RWPE1 (cell line): Measurements from ENCODE around the gene TBC1D9B.

Source experiments
- CTCF ChIA-PET: fragments of 350-600 bp; sonication (Branson Sonifier 250); formaldehyde crosslinking; extraction: SDS; loops from one replicate; lab custom pipeline; 2021; lab: Yijun Ruan, JAX
- POLR2A ChIA-PET: fragments of 400-600 bp; formaldehyde crosslinking; extraction: SDS; loops from one replicate; lab custom pipeline; 2020; ENCODE audit warnings: antibody characterized with exemption; ENCODE audit not compliant: low non-redundant PET; lab: Yijun Ruan, JAX
- DNase-seq: peaks from one replicate; pipeline ENCODE4 v3.0.0; 2012; ENCODE audit warnings: low spot score
- H3K27ac ChIP-seq: fragments of 450-650 bp; 2 replicates; pipeline ENCODE4 v1.5.1; 2017
- TF ChIP-seq, protein P1 (sequence below): fragments of 450-650 bp; conservative IDR thresholded peaks from 2 replicates; pipeline ENCODE4 v1.5.1; 2017; ENCODE audit warnings: low read depth, mild to moderate bottlenecking

Gene TBC1D9B

DNA sequence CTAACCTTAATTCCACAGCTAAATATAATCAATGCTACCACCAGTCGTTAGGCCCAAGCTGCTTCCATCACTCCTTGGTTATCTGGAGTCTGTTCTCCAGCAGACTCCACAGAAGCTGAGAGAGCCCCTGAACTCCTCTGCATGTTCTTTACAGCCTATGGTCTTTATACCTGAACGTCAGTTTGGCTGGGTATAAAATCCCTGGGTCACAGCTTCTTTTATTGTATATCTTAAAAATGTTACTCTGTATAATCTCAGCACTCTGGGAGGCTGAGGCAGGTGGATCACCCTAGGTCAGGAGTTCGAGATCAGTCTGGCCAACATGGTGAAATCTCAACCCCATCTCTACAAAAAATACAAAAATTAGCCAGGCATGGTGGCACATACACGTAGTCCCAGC lies 25.4 kb downstream of the TBC1D9B start:
- ChIA-PET CTCF (no interaction called here), POLR2A (no interaction called here)
- H3K27ac ChIP-seq = no peak overlapping the region
- no peak for DNase-seq
- TF ChIP-seq, protein P1, sequence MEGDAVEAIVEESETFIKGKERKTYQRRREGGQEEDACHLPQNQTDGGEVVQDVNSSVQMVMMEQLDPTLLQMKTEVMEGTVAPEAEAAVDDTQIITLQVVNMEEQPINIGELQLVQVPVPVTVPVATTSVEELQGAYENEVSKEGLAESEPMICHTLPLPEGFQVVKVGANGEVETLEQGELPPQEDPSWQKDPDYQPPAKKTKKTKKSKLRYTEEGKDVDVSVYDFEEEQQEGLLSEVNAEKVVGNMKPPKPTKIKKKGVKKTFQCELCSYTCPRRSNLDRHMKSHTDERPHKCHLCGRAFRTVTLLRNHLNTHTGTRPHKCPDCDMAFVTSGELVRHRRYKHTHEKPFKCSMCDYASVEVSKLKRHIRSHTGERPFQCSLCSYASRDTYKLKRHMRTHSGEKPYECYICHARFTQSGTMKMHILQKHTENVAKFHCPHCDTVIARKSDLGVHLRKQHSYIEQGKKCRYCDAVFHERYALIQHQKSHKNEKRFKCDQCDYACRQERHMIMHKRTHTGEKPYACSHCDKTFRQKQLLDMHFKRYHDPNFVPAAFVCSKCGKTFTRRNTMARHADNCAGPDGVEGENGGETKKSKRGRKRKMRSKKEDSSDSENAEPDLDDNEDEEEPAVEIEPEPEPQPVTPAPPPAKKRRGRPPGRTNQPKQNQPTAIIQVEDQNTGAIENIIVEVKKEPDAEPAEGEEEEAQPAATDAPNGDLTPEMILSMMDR = no peak

DNA sequence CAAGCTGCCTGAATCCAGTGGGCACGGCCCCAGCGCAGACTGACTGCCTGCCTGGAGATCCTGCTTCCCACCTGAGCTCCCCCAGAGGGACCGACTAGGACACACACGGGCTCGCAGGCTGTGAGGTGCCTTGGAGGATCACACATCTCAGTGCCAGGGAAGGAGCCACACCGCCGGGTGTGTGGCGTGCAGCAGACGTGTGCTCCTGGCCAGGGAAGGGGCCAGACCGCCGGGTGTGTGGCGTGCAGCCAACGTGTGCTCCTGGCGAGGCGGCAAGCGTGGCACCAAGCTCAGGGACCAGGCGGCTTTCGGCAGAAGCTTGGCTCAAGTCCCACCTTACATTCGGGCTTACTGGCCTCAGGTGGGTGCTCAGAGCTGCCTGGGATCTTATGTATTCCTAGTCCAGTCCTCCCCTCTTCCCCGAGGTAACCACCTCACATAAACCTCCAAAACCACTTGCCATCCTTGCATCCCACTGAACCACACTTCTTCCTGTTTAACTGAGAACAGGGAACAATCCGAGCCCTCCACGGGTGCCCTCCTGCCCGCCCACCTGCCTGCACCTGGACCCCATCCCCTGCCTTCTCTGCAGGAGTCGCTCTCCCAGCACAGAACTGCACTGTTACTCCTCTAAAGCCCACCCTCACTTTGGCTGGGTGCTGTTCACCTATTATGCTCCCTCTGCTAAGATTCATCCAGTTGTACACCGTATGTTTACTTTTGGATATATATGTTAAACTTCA lies 26.7 kb downstream of the TBC1D9B start:
- no peak overlapping the region for H3K27ac ChIP-seq
- TF ChIP-seq, protein P1 = no peak
- ChIA-PET POLR2A (no interaction called here), CTCF (no interaction called here)
- no peak for DNase-seq

DNA sequence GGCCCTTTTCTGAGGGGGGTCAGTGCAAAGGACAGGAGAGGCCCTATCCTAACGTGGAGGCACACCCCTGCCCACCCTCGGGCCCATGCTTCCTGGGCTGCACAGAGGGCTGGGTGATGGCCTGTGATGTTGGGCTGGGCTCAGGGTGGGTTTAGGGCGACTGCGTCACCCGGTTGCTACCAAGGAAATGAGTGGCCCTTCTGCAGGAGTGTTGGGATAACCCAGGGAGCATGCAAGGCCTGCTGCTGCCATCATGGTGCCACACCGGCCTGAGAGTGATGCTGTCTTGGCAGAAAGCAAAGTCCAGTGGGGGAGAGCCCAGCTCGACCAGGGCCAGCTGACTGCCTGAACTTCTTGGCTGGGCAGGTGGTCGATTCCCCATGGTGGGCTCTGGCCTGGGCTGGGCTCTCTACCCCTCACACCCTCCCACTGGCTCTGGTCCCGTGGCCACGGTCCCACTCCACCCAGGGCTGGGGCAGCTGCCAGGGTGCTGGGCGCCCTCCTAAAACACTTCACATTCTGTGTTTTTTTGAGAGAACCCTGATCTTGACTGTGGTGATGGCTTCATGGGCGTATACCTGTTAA lies 27.5 kb downstream of the TBC1D9B start:
- DNase-seq = no peak
- CTCF ChIA-PET = interaction anchor here (0.5 to 0.7 kb wide), 2 partner anchors 180 to 194 kb away, joined by 3 to 4 read pairs; no protein-coding TSS in a partner anchor
- POLR2A ChIA-PET = no interaction called here
- TF ChIP-seq, protein P1 = no peak
- H3K27ac ChIP-seq = no peak overlapping the region

DNA sequence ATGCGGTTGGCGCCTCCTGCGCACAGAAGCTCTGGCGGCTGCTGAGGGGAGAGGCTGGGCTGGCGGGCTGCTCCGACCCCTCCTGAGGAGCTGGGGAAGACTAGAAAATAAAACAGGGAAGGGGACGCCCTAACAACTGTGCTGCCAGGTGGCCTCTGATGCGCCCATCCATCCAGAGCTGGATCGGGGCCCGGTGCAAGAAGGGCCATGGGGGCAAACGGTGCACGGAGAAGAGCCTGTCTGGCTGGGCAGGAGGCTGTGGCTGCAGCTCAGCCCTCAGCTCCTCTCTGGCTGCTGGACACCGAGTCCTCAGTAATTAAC lies 28.0 kb downstream of the TBC1D9B start:
- ChIA-PET CTCF (interaction anchor here (0.5 to 0.7 kb wide), 2 partner anchors 180 to 194 kb away, joined by 3 to 4 read pairs; no protein-coding TSS in a partner anchor), POLR2A (no interaction called here)
- TF ChIP-seq, protein P1 = no peak
- no peak overlapping the region for H3K27ac ChIP-seq
- no peak for DNase-seq

DNA sequence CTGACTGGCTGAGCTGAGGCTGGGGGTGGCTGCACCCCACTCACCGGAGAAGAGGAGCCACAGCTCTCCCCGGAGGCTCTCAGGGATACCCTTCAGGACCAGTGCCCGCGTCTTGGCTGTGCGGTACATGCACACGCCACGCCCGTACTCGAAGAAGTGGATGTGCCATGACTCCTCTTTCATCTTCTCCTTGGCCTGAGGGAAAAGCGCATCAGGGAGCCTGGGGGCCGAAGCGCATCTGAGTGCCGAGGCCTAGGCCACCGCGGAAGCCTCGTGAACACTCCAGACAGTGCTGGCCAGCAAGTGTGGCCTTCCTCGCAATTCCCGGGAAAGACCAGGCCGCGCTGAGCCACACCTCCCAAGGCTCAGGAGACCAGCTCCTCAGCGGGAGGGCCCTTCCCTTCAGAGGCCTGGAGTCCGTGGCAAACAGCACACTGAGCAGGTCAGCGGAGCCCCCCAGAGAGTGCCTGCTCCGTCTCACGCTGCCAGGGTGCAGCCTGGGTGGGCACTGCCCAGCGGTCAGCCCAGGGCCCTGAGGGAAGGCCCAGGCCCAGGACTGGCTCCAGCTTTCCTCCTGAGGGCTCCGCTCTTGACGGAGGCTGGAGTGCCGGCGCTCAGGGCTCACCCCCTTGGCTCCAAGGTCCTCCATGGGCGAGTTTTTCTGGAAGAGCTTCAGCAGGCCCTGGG lies 28.6 kb downstream of the TBC1D9B start:
- ChIA-PET POLR2A (no interaction called here), CTCF (interaction anchor here (0.7 to 1.1 kb wide), 2 partner anchors 29 to 181 kb away, joined by 3 read pairs; no protein-coding TSS in a partner anchor)
- DNase-seq = no peak
- no peak overlapping the region for H3K27ac ChIP-seq
- TF ChIP-seq, protein P1 = no peak

DNA sequence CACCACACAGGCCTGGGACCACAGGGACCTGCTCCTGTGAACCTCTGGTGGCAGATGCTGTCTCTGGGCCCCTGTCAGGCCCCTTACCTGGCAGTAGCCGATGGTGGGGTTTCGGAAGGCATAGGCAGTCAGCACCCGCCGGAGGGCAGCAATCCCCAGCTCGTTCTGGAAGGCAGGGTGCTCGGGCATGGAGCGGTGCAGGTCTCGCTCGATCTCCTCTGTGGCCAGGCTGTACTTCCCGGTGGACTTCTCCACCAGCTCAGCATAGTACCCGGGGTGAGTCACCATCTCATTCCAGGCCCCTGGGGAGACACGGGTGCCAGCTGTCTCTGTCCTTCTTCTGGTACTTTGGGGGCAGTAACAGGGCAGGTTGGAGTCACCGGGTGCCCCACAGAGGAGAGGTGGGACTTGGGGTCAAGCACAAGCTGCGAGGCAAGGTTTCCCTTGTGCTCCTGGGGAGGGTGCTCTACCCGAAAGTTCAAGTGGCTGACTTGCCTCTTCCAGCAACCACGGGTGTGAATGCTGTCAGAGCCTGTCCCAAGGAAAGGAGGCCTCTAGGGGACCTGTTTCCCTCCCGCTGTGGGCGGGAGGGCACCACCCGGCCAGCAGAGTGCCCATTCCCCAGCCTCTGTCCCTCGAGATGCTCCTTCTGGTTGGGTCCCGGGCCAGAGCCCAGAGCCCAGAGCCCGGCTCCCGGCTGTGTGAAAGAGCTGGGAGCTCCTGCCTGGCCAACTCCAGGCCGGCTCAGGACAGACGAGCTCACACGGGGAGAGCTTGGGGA lies 29.3 kb downstream of the TBC1D9B start:
- POLR2A ChIA-PET = no interaction called here
- CTCF ChIA-PET = interaction anchor here (1.1 kb wide), 1 partner anchor 30 kb away, joined by 3 read pairs; no protein-coding TSS in a partner anchor
- TF ChIP-seq, protein P1 = no peak
- DNase-seq = no peak
- peak overlapping the region; percentile 3; the same call in 1 of the 2 replicates for H3K27ac ChIP-seq
